GM12878 (cell line): ENCODE measurements around the gene DSTYK. TPM values are rescaled to one million over a fixed set of nuclear protein-coding genes. Genes with fewer than 3 reads are reported as not detected.
A peak's percentile ranks its signal among the peaks of the same experiment; 100 is the strongest.

Experiments used
- BACH1 ChIP-seq: fragments of 450-650 bp; IDR thresholded peaks from 2 replicates; pipeline ENCODE4 v1.6.1; 2017; ENCODE audit warnings: mild to moderate bottlenecking, borderline replicate concordance
- BRCA1 ChIP-seq: IDR thresholded peaks from 2 replicates; pipeline ENCODE4 v1.6.1; 2011; ENCODE audit warnings: low read depth, low read length, improper control_type of control experiment
- CREM ChIP-seq: IDR thresholded peaks from 2 replicates; pipeline ENCODE4 v1.6.1; 2014; ENCODE audit warnings: antibody characterized with exemption, low read depth
- EGR1 ChIP-seq, 2 experiments: IDR thresholded peaks; 1 replicate in 1 of 2; 2 replicates in 1 of 2; pipeline ENCODE4 v1.6.1; 2011 to 2012; ENCODE audit warnings: low read depth in 2 of 2, low read length in 2 of 2, borderline replicate concordance in 1 of 2, mild to moderate bottlenecking in 1 of 2, moderate library complexity in 1 of 2
- EP300 ChIP-seq, 2 experiments: fragments of 150-350 bp in 1 of 2; IDR thresholded peaks; 2 replicates each; pipeline ENCODE4 v1.6.1; 2011 to 2012; ENCODE audit warnings: low read depth in 2 of 2, low read length in 2 of 2, borderline replicate concordance in 1 of 2, improper control_type of control experiment in 1 of 2, inconsistent platforms in 1 of 2; ENCODE audit not compliant: control insufficient read depth in 1 of 2
- EZH2 ChIP-seq: IDR thresholded peaks from 2 replicates; pipeline ENCODE4 v1.6.1; 2012; ENCODE audit warnings: low read depth, mild to moderate bottlenecking, control low read depth, inconsistent platforms, low read length, borderline replicate concordance; ENCODE audit not compliant: control insufficient read depth
- FOS ChIP-seq: IDR thresholded peaks from 3 replicates; pipeline ENCODE4 v1.6.1; 2011; ENCODE audit warnings: borderline replicate concordance; ENCODE audit not compliant: insufficient read length; ENCODE audit errors: extremely low read depth
- KLF5 ChIP-seq: fragments of 450-650 bp; IDR thresholded peaks from 2 replicates; pipeline ENCODE4 v1.6.1; 2014; ENCODE audit warnings: mild to moderate bottlenecking; ENCODE audit not compliant: partially characterized antibody
- MTA2 ChIP-seq: fragments of 450-650 bp; IDR thresholded peaks from 2 replicates; pipeline ENCODE4 v1.6.1; 2016; ENCODE audit warnings: low read depth, mild to moderate bottlenecking, moderate library complexity
- MTA3 ChIP-seq: IDR thresholded peaks from 2 replicates; pipeline ENCODE4 v1.6.1; 2012; ENCODE audit warnings: low read length, inconsistent platforms, borderline replicate concordance
- MXI1 ChIP-seq: fragments of 150-350 bp; IDR thresholded peaks from 2 replicates; pipeline ENCODE4 v1.6.1; 2011; ENCODE audit warnings: low read depth, mild to moderate bottlenecking, inconsistent platforms, low read length, improper control_type of control experiment
- NFYB ChIP-seq: IDR thresholded peaks from 2 replicates; pipeline ENCODE4 v1.6.1; 2011; ENCODE audit warnings: low read depth, mild to moderate bottlenecking, low read length, improper control_type of control experiment, moderate library complexity; ENCODE audit not compliant: insufficient read depth
- POLR2AphosphoS5 ChIP-seq: IDR thresholded peaks from 2 replicates; pipeline ENCODE4 v1.6.1; 2011; ENCODE audit warnings: mild to moderate bottlenecking, low read length, inconsistent platforms
- POU2F2 ChIP-seq: IDR thresholded peaks from 3 replicates; pipeline ENCODE4 v1.6.1; 2011; ENCODE audit warnings: low read depth, mild to moderate bottlenecking, low read length, borderline replicate concordance
- RB1 ChIP-seq: fragments of 450-650 bp; formaldehyde crosslinking; IDR thresholded peaks from 2 replicates; pipeline ENCODE4 v1.6.1; 2017; ENCODE audit warnings: mild to moderate bottlenecking, borderline replicate concordance
- SIN3A ChIP-seq: IDR thresholded peaks from 2 replicates; pipeline ENCODE4 v1.6.1; 2012; ENCODE audit warnings: low read depth, low read length, improper control_type of control experiment
- SREBF2 ChIP-seq: IDR thresholded peaks from 2 replicates; pipeline ENCODE4 v1.6.1; 2012; ENCODE audit warnings: mild to moderate bottlenecking, low read length
- SRF ChIP-seq, 2 experiments: IDR thresholded peaks; 2 replicates each; pipeline ENCODE4 v1.6.1; 2011; ENCODE audit warnings: low read depth in 2 of 2, low read length in 2 of 2, mild to moderate bottlenecking in 1 of 2, moderate library complexity in 1 of 2
- TCF3 ChIP-seq: IDR thresholded peaks from 2 replicates; pipeline ENCODE4 v1.6.1; 2012; ENCODE audit warnings: low read depth, mild to moderate bottlenecking, low read length, borderline replicate concordance; ENCODE audit not compliant: insufficient read depth
- ZNF384 ChIP-seq: IDR thresholded peaks from 2 replicates; pipeline ENCODE4 v1.6.1; 2012; ENCODE audit warnings: low read depth, mild to moderate bottlenecking, low read length, improper control_type of control experiment, borderline replicate concordance
- polyA plus RNA-seq, 11 experiments: library from polyadenylated mRNA; depleted of rRNA in 4 of 11; unstranded in 6 of 11; stranded (reverse) in 5 of 11; fragments of >200 nt; fragmentation: Nextera tagmentation in 4 of 11; fragmentation: Illumina TruSeq in 1 of 11; extraction: Ambion mirVana in 4 of 11; extraction: Trizol in 1 of 11; gene quantifications; 1 replicate in 1 of 11; 2 replicates in 10 of 11; pipeline versions ENCODE4 v1.2.1 to v1.2.3, GENCODE V29; 2011 to 2016; ENCODE audit warnings: inconsistent platforms in 2 of 11, missing spikeins in 2 of 11, low read depth in 1 of 11
- total RNA-seq, 4 experiments: library from RNA; depleted of rRNA in 3 of 4; stranded (reverse); fragments of >200 nt in 3 of 4; fragmentation: Illumina TruSeq in 1 of 4; extraction: Trizol in 1 of 4; gene quantifications; 2 replicates each; pipeline versions ENCODE4 v1.2.1 to v1.2.3, GENCODE V29; 2013 to 2021
- TF ChIP-seq, protein P1 (sequence below): fragments of 450-650 bp; IDR thresholded peaks from 2 replicates; pipeline ENCODE4 v1.6.1; 2018; ENCODE audit warnings: mild to moderate bottlenecking, low read depth, moderate library complexity; ENCODE audit not compliant: partially characterized antibody
- TF ChIP-seq, protein P2 (sequence below): IDR thresholded peaks from 2 replicates; pipeline ENCODE4 v1.6.1; 2012; ENCODE audit warnings: low read depth, low read length, improper control_type of control experiment
- TF ChIP-seq, protein P3 (sequence below): fragments of 450-650 bp; formaldehyde crosslinking; IDR thresholded peaks from 2 replicates; pipeline ENCODE4 v1.5.0; 2022; ENCODE audit warnings: mild to moderate bottlenecking, missing genetic modification characterization
- TF ChIP-seq, protein P4 (sequence below): fragments of 450-650 bp; IDR thresholded peaks from 2 replicates; pipeline ENCODE4 v1.6.1; 2016; ENCODE audit warnings: mild to moderate bottlenecking

The DSTYK gene
- total and polyA plus RNA-seq, 10 of the 15 experiments (the other 5 are each of a cell fraction or from before 2014, with no cell fraction given), result 2.7 to 5.5 (median 3.6) TPM

DNA sequence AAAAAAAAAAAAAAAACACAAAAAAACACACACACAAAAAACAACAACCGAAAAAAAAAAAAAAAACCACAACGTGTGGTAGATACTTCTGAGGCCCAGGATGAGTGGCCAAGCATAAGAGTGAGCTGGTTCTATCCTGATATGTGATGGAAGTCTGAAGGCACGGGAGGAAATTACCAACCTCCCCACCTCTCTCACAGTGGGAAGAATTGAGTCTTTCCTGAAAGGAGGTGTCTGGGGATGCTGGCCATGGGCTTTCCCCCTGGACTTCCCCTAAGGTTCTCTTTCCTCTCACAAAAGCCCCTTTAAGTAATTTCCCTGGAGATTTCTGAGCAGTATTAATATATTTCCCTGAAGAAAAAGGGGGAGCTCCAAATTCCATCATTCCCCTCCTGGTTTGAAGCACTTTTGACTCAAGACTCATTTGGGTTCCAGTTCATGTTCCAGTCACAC is 21.5 kb upstream of the DSTYK start (continued):
- TF ChIP-seq EP300 (IDR thresholded peaks at IDR 0.05; ENCODE audit: borderline replicate concordance in 1 of 2, control insufficient read depth in 1 of 2, low read depth in 2 of 2, low read length in 2 of 2), result no peak
- no peak for TF ChIP-seq POU2F2
- TF ChIP-seq RB1, result no peak
- no peak for TF ChIP-seq SRF (IDR thresholded peaks at IDR 0.05; ENCODE audit: low read depth in 2 of 2, low read length in 2 of 2)
- no peak for TF ChIP-seq FOS
- TF ChIP-seq, protein P1, sequence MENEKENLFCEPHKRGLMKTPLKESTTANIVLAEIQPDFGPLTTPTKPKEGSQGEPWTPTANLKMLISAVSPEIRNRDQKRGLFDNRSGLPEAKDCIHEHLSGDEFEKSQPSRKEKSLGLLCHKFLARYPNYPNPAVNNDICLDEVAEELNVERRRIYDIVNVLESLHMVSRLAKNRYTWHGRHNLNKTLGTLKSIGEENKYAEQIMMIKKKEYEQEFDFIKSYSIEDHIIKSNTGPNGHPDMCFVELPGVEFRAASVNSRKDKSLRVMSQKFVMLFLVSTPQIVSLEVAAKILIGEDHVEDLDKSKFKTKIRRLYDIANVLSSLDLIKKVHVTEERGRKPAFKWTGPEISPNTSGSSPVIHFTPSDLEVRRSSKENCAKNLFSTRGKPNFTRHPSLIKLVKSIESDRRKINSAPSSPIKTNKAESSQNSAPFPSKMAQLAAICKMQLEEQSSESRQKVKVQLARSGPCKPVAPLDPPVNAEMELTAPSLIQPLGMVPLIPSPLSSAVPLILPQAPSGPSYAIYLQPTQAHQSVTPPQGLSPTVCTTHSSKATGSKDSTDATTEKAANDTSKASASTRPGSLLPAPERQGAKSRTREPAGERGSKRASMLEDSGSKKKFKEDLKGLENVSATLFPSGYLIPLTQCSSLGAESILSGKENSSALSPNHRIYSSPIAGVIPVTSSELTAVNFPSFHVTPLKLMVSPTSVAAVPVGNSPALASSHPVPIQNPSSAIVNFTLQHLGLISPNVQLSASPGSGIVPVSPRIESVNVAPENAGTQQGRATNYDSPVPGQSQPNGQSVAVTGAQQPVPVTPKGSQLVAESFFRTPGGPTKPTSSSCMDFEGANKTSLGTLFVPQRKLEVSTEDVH, result no peak
- TF ChIP-seq ZNF384, result 0 out of 2 replicates have a peak, but pooled peaks have one; percentile 28
- no peak for TF ChIP-seq BACH1
- no peak for TF ChIP-seq CREM
- TF ChIP-seq MXI1, result no peak
- TF ChIP-seq SREBF2, result no peak
- TF ChIP-seq, protein P2, sequence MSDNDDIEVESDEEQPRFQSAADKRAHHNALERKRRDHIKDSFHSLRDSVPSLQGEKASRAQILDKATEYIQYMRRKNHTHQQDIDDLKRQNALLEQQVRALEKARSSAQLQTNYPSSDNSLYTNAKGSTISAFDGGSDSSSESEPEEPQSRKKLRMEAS, result no peak
- no peak for TF ChIP-seq MTA2
- TF ChIP-seq SIN3A, result no peak
- TF ChIP-seq, protein P3, sequence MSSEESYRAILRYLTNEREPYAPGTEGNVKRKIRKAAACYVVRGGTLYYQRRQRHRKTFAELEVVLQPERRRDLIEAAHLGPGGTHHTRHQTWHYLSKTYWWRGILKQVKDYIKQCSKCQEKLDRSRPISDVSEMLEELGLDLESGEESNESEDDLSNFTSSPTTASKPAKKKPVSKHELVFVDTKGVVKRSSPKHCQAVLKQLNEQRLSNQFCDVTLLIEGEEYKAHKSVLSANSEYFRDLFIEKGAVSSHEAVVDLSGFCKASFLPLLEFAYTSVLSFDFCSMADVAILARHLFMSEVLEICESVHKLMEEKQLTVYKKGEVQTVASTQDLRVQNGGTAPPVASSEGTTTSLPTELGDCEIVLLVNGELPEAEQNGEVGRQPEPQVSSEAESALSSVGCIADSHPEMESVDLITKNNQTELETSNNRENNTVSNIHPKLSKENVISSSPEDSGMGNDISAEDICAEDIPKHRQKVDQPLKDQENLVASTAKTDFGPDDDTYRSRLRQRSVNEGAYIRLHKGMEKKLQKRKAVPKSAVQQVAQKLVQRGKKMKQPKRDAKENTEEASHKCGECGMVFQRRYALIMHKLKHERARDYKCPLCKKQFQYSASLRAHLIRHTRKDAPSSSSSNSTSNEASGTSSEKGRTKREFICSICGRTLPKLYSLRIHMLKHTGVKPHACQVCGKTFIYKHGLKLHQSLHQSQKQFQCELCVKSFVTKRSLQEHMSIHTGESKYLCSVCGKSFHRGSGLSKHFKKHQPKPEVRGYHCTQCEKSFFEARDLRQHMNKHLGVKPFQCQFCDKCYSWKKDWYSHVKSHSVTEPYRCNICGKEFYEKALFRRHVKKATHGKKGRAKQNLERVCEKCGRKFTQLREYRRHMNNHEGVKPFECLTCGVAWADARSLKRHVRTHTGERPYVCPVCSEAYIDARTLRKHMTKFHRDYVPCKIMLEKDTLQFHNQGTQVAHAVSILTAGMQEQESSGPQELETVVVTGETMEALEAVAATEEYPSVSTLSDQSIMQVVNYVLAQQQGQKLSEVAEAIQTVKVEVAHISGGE (CRISPR knock-in tag), result no peak
- no peak for TF ChIP-seq KLF5
- no peak for TF ChIP-seq BRCA1
- no peak for TF ChIP-seq NFYB
- TF ChIP-seq, protein P4, sequence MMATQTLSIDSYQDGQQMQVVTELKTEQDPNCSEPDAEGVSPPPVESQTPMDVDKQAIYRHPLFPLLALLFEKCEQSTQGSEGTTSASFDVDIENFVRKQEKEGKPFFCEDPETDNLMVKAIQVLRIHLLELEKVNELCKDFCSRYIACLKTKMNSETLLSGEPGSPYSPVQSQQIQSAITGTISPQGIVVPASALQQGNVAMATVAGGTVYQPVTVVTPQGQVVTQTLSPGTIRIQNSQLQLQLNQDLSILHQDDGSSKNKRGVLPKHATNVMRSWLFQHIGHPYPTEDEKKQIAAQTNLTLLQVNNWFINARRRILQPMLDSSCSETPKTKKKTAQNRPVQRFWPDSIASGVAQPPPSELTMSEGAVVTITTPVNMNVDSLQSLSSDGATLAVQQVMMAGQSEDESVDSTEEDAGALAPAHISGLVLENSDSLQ, result no peak
- no peak for TF ChIP-seq MTA3
- TF ChIP-seq EZH2, result no peak
- TF ChIP-seq EGR1 (IDR thresholded peaks at IDR 0.05; ENCODE audit: borderline replicate concordance in 1 of 2, low read depth in 2 of 2, low read length in 2 of 2), result no peak
- TF ChIP-seq POLR2AphosphoS5, result no peak
- TF ChIP-seq TCF3, result no peak
